ENCODE measurements around the gene ADGRA1. TPM values are rescaled to one million over a fixed set of nuclear protein-coding genes. Genes with fewer than 3 reads are reported as not detected.

The ADGRA1 gene
- total and polyA plus RNA-seq, 10 of the 15 experiments (the other 5 are each of a cell fraction or from before 2014, with no cell fraction given) = not detected

DNA sequence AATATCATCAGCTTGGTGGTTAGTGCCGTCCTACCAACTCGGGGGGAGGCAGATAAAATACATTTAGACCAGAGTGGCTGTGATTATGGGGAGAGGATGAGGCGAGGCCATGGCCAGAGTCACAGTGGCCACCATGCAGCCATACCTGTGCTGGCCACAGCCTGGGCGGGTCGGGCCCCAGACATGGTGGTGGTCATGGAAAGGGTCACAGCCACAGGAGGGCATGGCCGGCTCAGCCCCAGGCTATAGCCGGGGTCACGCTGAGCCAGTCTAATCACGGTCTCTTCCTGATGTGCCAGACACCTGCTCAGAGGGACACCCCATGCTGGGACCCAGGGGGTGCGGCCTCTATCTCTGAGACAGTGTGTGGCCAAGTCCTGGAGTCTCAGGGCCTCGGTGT lies 10.2 kb downstream of the ADGRA1 start:
- Histone ChIP-seq H3K79me2 (ENCODE audit: control insufficient read depth, insufficient read depth, low read length) (no peaks in the 10 kb centered on the region), H3K27ac (ENCODE audit: control insufficient read depth, insufficient read depth) (no peak overlapping the region), H3K4me1 (ENCODE audit: control insufficient read depth, insufficient read depth, low read length) (no peaks in the 10 kb centered on the region), H3K4me2 (ENCODE audit: control insufficient read depth, insufficient read depth) (no peak overlapping the region), H3K9me3 (replicated peaks; ENCODE audit: control insufficient read depth, insufficient read depth, low read length) (no peaks in the 10 kb centered on the region), H4K20me1 (ENCODE audit: control insufficient read depth, insufficient read depth) (no peaks in the 10 kb centered on the region), H2AFZ (ENCODE audit: control insufficient read depth, low read depth, low read length) (no peak overlapping the region), H3K9ac (ENCODE audit: control insufficient read depth, insufficient read depth, low read length) (no peak overlapping the region), H3K36me3 (ENCODE audit: control insufficient read depth in 2 of 2, insufficient read depth in 2 of 2, low read length in 1 of 2) (no peaks in the 10 kb centered on the region), H3K27me3 (replicated peaks in 1 of 2; ENCODE audit: control insufficient read depth in 2 of 2, insufficient read depth in 2 of 2, low read length in 1 of 2) (no peaks in the 10 kb centered on the region), H3K4me3 (no peak overlapping the region)
- FAIRE-seq (no peak), DNase-seq (ENCODE audit: low read depth, low spot score) (no peak), ATAC-seq (no peak)
- RAD21 ChIA-PET (ENCODE audit: unreplicated experiment) = no interaction called here
- POLR2A ChIA-PET = no interaction called here
- WGBS (ENCODE audit: insufficient coverage, insufficient replicate concordance, low lambda C conversion rate, missing lambda C conversion rate) = 26% methylated on average over 8 of the region's 11 CpGs
- SMC1A ChIA-PET (ENCODE audit: uncharacterized antibody, unreplicated experiment) = no interaction called here
- intact Hi-C loops (cut with micrococcal nuclease; ENCODE audit: unreplicated experiment) = no loop called here
- in situ Hi-C loops (cut with MboI) = no loop called here
- TF ChIP-seq IKZF2 (IDR thresholded peaks at IDR 0.05) (no peak), WRNIP1 (IDR thresholded peaks at IDR 0.05; ENCODE audit: borderline replicate concordance, low read depth, low read length) (no peak), NFIC (IDR thresholded peaks at IDR 0.05; ENCODE audit: low read depth, low read length) (no peak), CHD1 (IDR thresholded peaks at IDR 0.05; ENCODE audit: low read depth, low read length) (no peak)
- no TSS peak for BruUV-seq (replicated peaks)
- CTCF ChIA-PET = no interaction called here

DNA sequence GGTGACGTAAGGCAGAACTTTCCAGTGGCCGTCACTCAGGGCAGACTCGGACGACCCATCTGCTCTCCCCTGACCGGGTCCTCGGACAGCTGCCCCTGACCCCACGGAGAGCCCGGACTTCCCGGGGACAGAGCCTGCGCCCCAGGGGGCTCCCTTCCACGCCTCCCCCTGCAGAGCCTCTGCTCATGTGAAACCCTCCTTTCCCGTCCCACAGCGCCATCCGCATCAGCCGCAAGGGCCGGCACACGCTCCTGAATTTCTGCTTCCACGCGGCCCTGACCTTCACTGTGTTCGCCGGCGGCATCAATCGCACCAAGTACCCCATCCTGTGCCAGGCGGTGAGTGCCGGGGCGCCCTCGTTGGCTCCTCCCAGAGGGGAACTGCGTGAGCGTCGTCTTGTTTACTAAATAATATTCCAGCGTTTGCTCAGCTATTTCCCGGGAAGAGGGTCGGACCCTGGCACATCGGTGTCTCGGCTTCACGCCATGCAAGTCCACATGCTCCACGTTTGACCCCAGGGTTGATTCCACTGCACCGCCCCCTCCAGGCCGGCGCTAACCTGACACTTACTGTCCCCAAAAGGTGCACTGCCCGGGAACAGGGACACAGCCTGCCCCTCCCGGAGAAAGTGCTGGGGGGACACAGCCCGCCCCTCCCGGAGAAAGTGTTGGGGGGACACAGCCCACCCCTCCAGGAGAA lies 10.9 kb downstream of the ADGRA1 start:
- no TSS peak for BruUV-seq (replicated peaks)
- no peak for TF ChIP-seq ZNF24 (IDR thresholded peaks at IDR 0.05)
- no peaks in the 10 kb centered on the region for H3K4me1 ChIP-seq (ENCODE audit: control insufficient read depth, insufficient read depth, low read length)
- CTCF ChIA-PET = no interaction called here
- no peak overlapping the region for H2AFZ ChIP-seq (ENCODE audit: control insufficient read depth, low read depth, low read length)
- ATAC-seq (no peak), FAIRE-seq (no peak), DNase-seq (ENCODE audit: low read depth, low spot score) (no peak)
- H3K79me2 ChIP-seq (ENCODE audit: control insufficient read depth, insufficient read depth, low read length) = no peaks in the 10 kb centered on the region
- 69% methylated on average over 42 of the region's 44 CpGs for WGBS (ENCODE audit: insufficient coverage, insufficient replicate concordance, low lambda C conversion rate, missing lambda C conversion rate)
- SMC1A ChIA-PET (ENCODE audit: uncharacterized antibody, unreplicated experiment) = no interaction called here
- H3K4me2 ChIP-seq (ENCODE audit: control insufficient read depth, insufficient read depth) = no peak overlapping the region
- H3K27ac ChIP-seq (ENCODE audit: control insufficient read depth, insufficient read depth) = no peak overlapping the region
- no peaks in the 10 kb centered on the region for H4K20me1 ChIP-seq (ENCODE audit: control insufficient read depth, insufficient read depth)
- no peaks in the 10 kb centered on the region for H3K36me3 ChIP-seq (ENCODE audit: control insufficient read depth in 2 of 2, insufficient read depth in 2 of 2, low read length in 1 of 2)
- intact Hi-C loops (cut with micrococcal nuclease; ENCODE audit: unreplicated experiment) (no loop called here), in situ Hi-C loops (cut with MboI) (no loop called here)
- H3K27me3 ChIP-seq (replicated peaks in 1 of 2; ENCODE audit: control insufficient read depth in 2 of 2, insufficient read depth in 2 of 2, low read length in 1 of 2) = no peaks in the 10 kb centered on the region
- POLR2A ChIA-PET = no interaction called here
- H3K9me3 ChIP-seq (replicated peaks; ENCODE audit: control insufficient read depth, insufficient read depth, low read length) = no peaks in the 10 kb centered on the region
- H3K9ac ChIP-seq (ENCODE audit: control insufficient read depth, insufficient read depth, low read length) = no peak overlapping the region
- RAD21 ChIA-PET (ENCODE audit: unreplicated experiment) = no interaction called here
- H3K4me3 ChIP-seq = no peak overlapping the region
